K562 (cell line): ENCODE results near the gene METRN. TPM values are rescaled to one million over a fixed set of nuclear protein-coding genes. Genes with fewer than 3 reads are reported as not detected.

Source experiments
- ATF3 ChIP-seq, 2 experiments: fragments of 450-650 bp in 1 of 2; sonication (generic) in 1 of 2; formaldehyde crosslinking in 1 of 2; IDR thresholded peaks in 1 of 2; conservative IDR thresholded peaks in 1 of 2; 2 replicates each; pipeline versions ENCODE4 v1.6.1 to v1.8.1; 2016 to 2023; ENCODE audit warnings: mild to moderate bottlenecking in 2 of 2, moderate library complexity in 2 of 2, inconsistent platforms in 1 of 2, missing genetic modification reagents in 1 of 2
- CGGBP1 ChIP-seq: fragments of 250-450 bp; sonication (Bioruptor Pico); IDR thresholded peaks from 2 replicates; pipeline ENCODE4 v1.9.0; 2021; ENCODE audit warnings: mild to moderate bottlenecking
- CREB3 ChIP-seq: fragments of 450-650 bp; conservative IDR thresholded peaks from 2 replicates; pipeline ENCODE4 v1.6.1; 2016; ENCODE audit warnings: missing genetic modification characterization, low read depth, mild to moderate bottlenecking, missing compliant biosample characterization, moderate library complexity
- DPF2 ChIP-seq: fragments of 450-650 bp; IDR thresholded peaks from 2 replicates; pipeline ENCODE4 v1.6.1; 2016
- ELK1 ChIP-seq: sonication (generic); formaldehyde crosslinking; IDR thresholded peaks from 2 replicates; pipeline ENCODE4 v1.8.1; 2022; ENCODE audit warnings: missing genetic modification reagents
- GTF2F1 ChIP-seq: IDR thresholded peaks from 2 replicates; pipeline ENCODE4 v1.6.1; 2011; ENCODE audit warnings: low read depth, low read length, improper control_type of control experiment
- HNRNPK ChIP-seq: fragments of 200-400 bp; formaldehyde crosslinking; IDR thresholded peaks from one replicate; pipeline ENCODE4 v1.6.1; 2018; ENCODE audit warnings: mild to moderate bottlenecking, low read depth, low read length; ENCODE audit not compliant: poor library complexity, severe bottlenecking
- MAX ChIP-seq: sonication (generic); formaldehyde crosslinking; IDR thresholded peaks from 2 replicates; pipeline ENCODE4 v1.9.0; 2022; ENCODE audit warnings: mild to moderate bottlenecking, missing genetic modification reagents
- NFE2 ChIP-seq: IDR thresholded peaks from 2 replicates; pipeline ENCODE4 v1.6.1; 2014; ENCODE audit warnings: antibody characterized with exemption, low read depth
- NR2C1 ChIP-seq, 2 experiments: fragments of 450-650 bp; IDR thresholded peaks; 2 replicates each; pipeline ENCODE4 v1.6.1; 2017; ENCODE audit warnings: mild to moderate bottlenecking in 2 of 2, antibody characterized with exemption in 1 of 2, inconsistent platforms in 1 of 2, missing compliant biosample characterization in 1 of 2, missing genetic modification characterization in 1 of 2
- PKNOX1 ChIP-seq: fragments of 450-650 bp; IDR thresholded peaks from 2 replicates; pipeline ENCODE4 v1.6.1; 2016
- PTBP1 ChIP-seq: fragments of 200-400 bp; formaldehyde crosslinking; IDR thresholded peaks from 2 replicates; pipeline ENCODE4 v1.6.1; 2017; ENCODE audit warnings: low read depth, low read length
- PYGO2 ChIP-seq: fragments of 450-650 bp; IDR thresholded peaks from 2 replicates; pipeline ENCODE4 v1.6.1; 2016; ENCODE audit warnings: mild to moderate bottlenecking, missing genetic modification characterization, moderate library complexity, missing compliant biosample characterization
- SAP30 ChIP-seq: fragments of 200-600 bp; sonication (generic); IDR thresholded peaks from 2 replicates; pipeline ENCODE4 v1.6.1; 2012; ENCODE audit warnings: borderline replicate concordance, low read depth, mild to moderate bottlenecking, moderate library complexity, low read length, control low read depth, inconsistent platforms; ENCODE audit not compliant: insufficient read depth, poor library complexity, severe bottlenecking
- THRAP3 ChIP-seq: fragments of 450-650 bp; IDR thresholded peaks from 2 replicates; pipeline ENCODE4 v1.6.1; 2016; ENCODE audit warnings: mild to moderate bottlenecking, inconsistent platforms, borderline replicate concordance
- ZEB2 ChIP-seq: fragments of 450-650 bp; IDR thresholded peaks from 2 replicates; pipeline ENCODE4 v1.6.1; 2016
- ZNF12 ChIP-seq: sonication (generic); formaldehyde crosslinking; IDR thresholded peaks from 2 replicates; pipeline ENCODE4 v1.4.0; 2020; ENCODE audit warnings: mild to moderate bottlenecking, missing genetic modification reagents
- ZNF134 ChIP-seq: fragments of 250-450 bp; sonication (Bioruptor Pico); conservative IDR thresholded peaks from 2 replicates; pipeline ENCODE4 v1.4.0; 2020
- ZNF584 ChIP-seq: fragments of 200-800 bp; sonication (Bioruptor generic); IDR thresholded peaks from 2 replicates; pipeline ENCODE4 v1.6.1; 2016; ENCODE audit warnings: low read depth, mild to moderate bottlenecking, missing genetic modification characterization, missing compliant biosample characterization
- ZNF655 ChIP-seq: fragments of 250-450 bp; sonication (Bioruptor Pico); IDR thresholded peaks from 2 replicates; pipeline ENCODE4 v1.5.0; 2021
- ZNF699 ChIP-seq: fragments of 250-450 bp; sonication (Bioruptor Pico); IDR thresholded peaks from 2 replicates; pipeline ENCODE4 v1.8.0; 2021; ENCODE audit warnings: mild to moderate bottlenecking, moderate library complexity; ENCODE audit not compliant: insufficient replicate concordance
- polyA plus RNA-seq, 8 experiments: library from polyadenylated mRNA; depleted of rRNA in 4 of 8; stranded (reverse) in 5 of 8; unstranded in 3 of 8; fragments of >200 nt; fragmentation: Nextera tagmentation in 2 of 8; fragmentation: Illumina TruSeq in 1 of 8; extraction: Ambion mirVana in 2 of 8; extraction: Trizol in 1 of 8; gene quantifications; 2 replicates each; pipeline versions ENCODE4 v1.2.1 to v1.2.3, GENCODE V29; 2011 to 2014; ENCODE audit warnings: inconsistent platforms in 1 of 8, missing spikeins in 1 of 8
- total RNA-seq, 7 experiments: library from RNA; depleted of rRNA in 6 of 7; stranded (reverse); fragments of >200 nt in 6 of 7; fragmentation: Illumina TruSeq in 2 of 7; extraction: Trizol in 2 of 7; gene quantifications; 2 replicates each; pipeline versions ENCODE4 v1.2.1 to v1.2.3, GENCODE V29; 2011 to 2021; ENCODE audit warnings: low replicate concordance in 1 of 7

Gene METRN
- total and polyA plus RNA-seq, 9 of the 15 experiments (the other 6 are each of a cell fraction or from before 2014, with no cell fraction given): 0.20 to 89.8 (median 15.4) TPM

- peak; percentile 78 for TF ChIP-seq MAX
- TF ChIP-seq SAP30: peak; percentile 80
- no peak for TF ChIP-seq ZEB2
- no peak for TF ChIP-seq HNRNPK
- no peak for TF ChIP-seq DPF2
- no peak for TF ChIP-seq NR2C1 (IDR thresholded peaks at IDR 0.05)
- TF ChIP-seq NR2C1 (tag; IDR thresholded peaks at IDR 0.05): no peak
- no peak for TF ChIP-seq PTBP1
- TF ChIP-seq THRAP3: no peak
- TF ChIP-seq ZNF12 (CRISPR knock-in tag): no peak
- no peak for TF ChIP-seq CGGBP1 (CRISPR knock-in tag)
- TF ChIP-seq ELK1: no peak
- no peak for TF ChIP-seq PKNOX1
- no peak for TF ChIP-seq ZNF699
- TF ChIP-seq GTF2F1: no peak
- TF ChIP-seq ZNF584 (CRISPR knock-in tag): no peak
- no peak for TF ChIP-seq NFE2
- no peak for TF ChIP-seq PYGO2 (tag)
- TF ChIP-seq ZNF655: no peak
- no peak for TF ChIP-seq CREB3 (tag)
- TF ChIP-seq ATF3 (IDR thresholded peaks at IDR 0.05): no peak
- TF ChIP-seq ATF3 (CRISPR knock-in tag; conservative IDR thresholded peaks at IDR 0.05): no peak
- no peak for TF ChIP-seq ZNF134 (CRISPR knock-in tag)
These were observed 34.9 kb upstream of the METRN start, which contains the start of gene STUB1 (continued) for GRCh38 chr16:679814-680624.
